Medulla oblongata (tissue), 1 donor: ENCODE measurements around the gene NCAM1.

Experiments
- DNase-seq: peaks from one replicate; pipeline ENCODE4 v3.0.0-alpha.2; 2015; ENCODE audit errors: extremely low spot score

Gene NCAM1

GRCh38 chr11:113199866-113200265 lies 238.6 kb downstream of the NCAM1 start:
- no peak for DNase-seq

GRCh38 chr11:113201054-113201818 lies 240.0 kb downstream of the NCAM1 start:
- DNase-seq = no peak

- no peak for DNase-seq
These were observed 241.2 kb downstream of the NCAM1 start for GRCh38 chr11:113202431-113202830.

- no peak for DNase-seq
These were observed 242.0 kb downstream of the NCAM1 start for GRCh38 chr11:113203141-113203753.

GRCh38 chr11:113204280-113204679 lies 243.1 kb downstream of the NCAM1 start:
- peak; percentile 52 for DNase-seq

- DNase-seq = no peak
These were observed 252.3 kb downstream of the NCAM1 start for GRCh38 chr11:113213549-113213948.

- DNase-seq = no peak
These were observed 261.0 kb downstream of the NCAM1 start for GRCh38 chr11:113222241-113222640.

GRCh38 chr11:113234888-113235287 lies 273.7 kb downstream of the NCAM1 start:
- DNase-seq = peak; percentile 63

GRCh38 chr11:113237261-113237660 lies 276.0 kb downstream of the NCAM1 start:
- DNase-seq = no peak

GRCh38 chr11:113238721-113239120 lies 277.5 kb downstream of the NCAM1 start:
- no peak for DNase-seq

GRCh38 chr11:113240389-113240788 lies 279.2 kb downstream of the NCAM1 start:
- DNase-seq = no peak

GRCh38 chr11:113240790-113241635 lies 279.8 kb downstream of the NCAM1 start:
- DNase-seq = no peak

- DNase-seq = no peak
These were observed 280.4 kb downstream of the NCAM1 start for GRCh38 chr11:113241636-113242054.

- no peak for DNase-seq
These were observed 280.8 kb downstream of the NCAM1 start for GRCh38 chr11:113242060-113242459.

GRCh38 chr11:113242767-113243397 lies 281.7 kb downstream of the NCAM1 start:
- peak; percentile 62 for DNase-seq

- DNase-seq = no peak
These were observed 282.5 kb downstream of the NCAM1 start for GRCh38 chr11:113243696-113244095.

GRCh38 chr11:113245216-113245615 lies 284.0 kb downstream of the NCAM1 start:
- no peak for DNase-seq

- DNase-seq = no peak
These were observed 286.0 kb downstream of the NCAM1 start for GRCh38 chr11:113247221-113247620.

GRCh38 chr11:113247966-113248365 lies 286.7 kb downstream of the NCAM1 start:
- no peak for DNase-seq

GRCh38 chr11:113248702-113249490 lies 287.7 kb downstream of the NCAM1 start:
- no peak for DNase-seq

- DNase-seq = no peak
These were observed 288.2 kb downstream of the NCAM1 start for GRCh38 chr11:113249491-113249763.
